PFSK-1 (cell line): ENCODE data around the gene UBE2L3.

Source experiments
- POLR2AphosphoS5 ChIP-seq: IDR thresholded peaks from 2 replicates; pipeline ENCODE4 v1.6.1; 2012; ENCODE audit warnings: low read depth, mild to moderate bottlenecking, control low read depth, low read length, moderate library complexity
- SIN3A ChIP-seq: IDR thresholded peaks from 2 replicates; pipeline ENCODE4 v1.6.1; 2012; ENCODE audit warnings: mild to moderate bottlenecking, low read length, moderate library complexity, borderline replicate concordance; ENCODE audit not compliant: insufficient read depth

GRCh38 chr22:21635771-21636510, 68.4 kb downstream of the UBE2L3 start:
- TF ChIP-seq POLR2AphosphoS5 (no peak), SIN3A (no peak)
